Measurements from ENCODE around the gene RNF182.
"Not testable (repeated sequence)": the region's sequence is repeated elsewhere in the genome, so short reads cannot be mapped to it uniquely, and the experiment has no call there.

Gene RNF182

GRCh38 chr6:13924949-13925881, at the start of gene RNF182:
Gene RNF182 (plus strand): TSS chr6:13924952. CDS start chr6:13977120, 52,168 bp downstream.
- DNase-seq, result no peak

DNA sequence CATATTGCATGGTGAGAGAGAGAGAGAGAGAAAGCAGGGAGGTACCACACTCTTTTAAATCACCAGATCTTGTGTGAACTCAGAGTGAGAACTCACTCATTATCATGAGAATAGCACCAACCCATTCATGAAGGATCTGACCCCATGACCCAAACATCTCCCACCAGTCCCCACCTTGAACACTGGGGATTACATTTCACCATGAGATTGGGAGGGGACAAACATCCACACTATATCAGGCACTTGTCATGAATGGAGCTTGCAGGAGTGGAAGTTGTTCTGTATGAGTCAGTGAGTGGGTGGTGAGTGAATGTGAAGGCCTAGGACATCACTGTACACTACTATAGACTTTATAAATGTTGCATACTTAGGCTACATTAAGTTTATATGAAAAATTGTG, 47.7 kb upstream of the RNF182 start:
- no peak for DNase-seq

GRCh38 chr6:13880061-13880663, 44.6 kb upstream of the RNF182 start:
- not testable (repeated sequence) for DNase-seq

DNA sequence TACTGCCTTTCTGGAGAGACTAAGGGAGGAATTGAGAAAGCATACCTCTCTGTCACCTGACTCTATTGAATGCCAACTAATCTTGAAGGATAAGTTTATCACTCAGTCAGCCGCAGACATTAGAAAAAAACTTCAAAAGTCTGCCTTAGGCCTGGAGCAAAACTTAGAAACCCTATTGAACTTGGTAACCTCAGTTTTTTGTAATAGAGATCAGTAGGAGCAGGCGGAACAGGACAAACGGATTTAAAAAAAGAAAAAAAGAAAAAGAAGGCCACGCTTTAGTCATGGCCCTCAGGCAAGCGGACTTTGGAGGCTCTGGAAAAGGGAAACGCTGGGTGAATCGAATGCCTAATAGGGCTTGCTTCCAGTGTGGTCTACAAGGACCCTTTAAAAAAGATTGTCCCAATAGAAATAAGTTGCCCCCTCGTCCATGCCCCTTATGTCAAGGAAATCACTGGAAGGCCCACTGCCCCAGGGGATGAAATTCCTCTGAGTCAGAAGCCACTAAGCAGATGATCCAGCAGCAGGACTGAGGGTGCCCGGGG, 43.1 kb upstream of the RNF182 start:
- DNase-seq, result no peak

- DNase-seq, result no peak
Observed at GRCh38 chr6:13883966-13884365, 40.8 kb upstream of the RNF182 start.

DNA sequence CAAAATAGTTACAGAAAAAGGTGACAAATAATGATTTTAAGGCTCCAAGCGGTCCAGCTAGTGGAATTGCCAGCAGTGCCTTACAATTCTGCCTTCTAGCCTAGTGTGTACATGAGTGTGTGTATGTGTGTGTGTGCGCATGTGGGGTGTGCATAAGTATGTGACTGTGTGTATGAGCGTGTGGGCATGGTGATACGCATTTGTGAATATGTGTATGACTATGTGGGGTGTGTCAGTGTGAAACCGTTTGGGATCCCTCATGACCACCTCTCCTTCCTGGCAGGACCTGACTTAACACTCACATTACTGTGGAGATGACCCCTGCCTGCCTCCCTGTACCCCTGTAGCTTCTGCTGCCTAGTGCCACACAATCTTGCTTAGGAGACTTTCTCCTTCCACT, 40.4 kb upstream of the RNF182 start:
- no peak for DNase-seq

GRCh38 chr6:13885601-13886000, 39.2 kb upstream of the RNF182 start:
- DNase-seq, result no peak

DNA sequence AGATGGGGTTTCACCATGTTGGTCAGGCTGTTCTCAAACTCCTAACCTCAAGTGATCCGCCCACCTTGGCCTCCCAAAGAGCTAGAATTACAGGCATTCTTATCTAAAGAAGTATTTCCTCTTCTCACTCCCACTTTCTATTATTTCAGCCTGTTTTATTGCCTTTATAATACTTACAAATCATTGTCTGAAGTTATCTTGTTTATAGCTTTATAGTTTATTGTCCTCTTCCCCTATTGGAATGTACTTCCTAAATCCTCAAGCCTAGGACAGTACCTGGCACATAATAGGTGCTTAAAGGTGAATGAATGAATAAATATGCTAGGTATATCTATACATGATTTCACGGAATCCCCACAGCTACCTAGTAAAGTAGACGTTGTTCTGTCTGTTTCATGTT, 37.8 kb upstream of the RNF182 start:
- no peak for DNase-seq

DNA sequence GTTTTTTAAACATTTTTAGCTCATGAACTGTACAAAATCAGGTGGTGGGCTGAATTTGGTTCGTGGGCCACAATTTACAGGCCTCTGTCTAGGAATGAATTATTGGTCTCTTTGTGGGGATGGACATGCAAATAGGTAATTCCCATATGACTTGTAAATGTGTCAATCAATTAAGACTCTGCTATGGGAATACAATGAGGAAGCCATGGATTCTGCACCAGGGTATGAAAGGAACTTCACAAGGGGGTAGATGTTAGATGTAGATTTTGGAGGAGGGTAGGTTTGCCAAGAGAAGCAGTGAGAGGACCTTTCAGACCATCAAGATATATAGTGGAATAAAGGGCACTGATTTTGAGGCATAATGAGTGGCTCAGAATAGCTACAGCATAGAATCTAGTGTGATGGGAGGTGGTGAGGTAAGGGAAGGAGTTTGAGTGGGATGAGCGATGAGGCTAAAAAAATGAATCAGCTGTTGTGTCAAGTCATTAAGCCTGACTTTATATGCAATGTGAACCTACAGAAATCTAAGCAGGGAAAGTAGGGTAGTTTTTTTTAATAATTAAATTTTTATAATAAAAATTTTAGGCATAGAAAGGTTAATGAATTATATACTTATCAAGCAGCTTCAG, 32.6 kb upstream of the RNF182 start:
- no peak for DNase-seq

- DNase-seq, result no peak
Observed at GRCh38 chr6:13902922-13903321, 21.8 kb upstream of the RNF182 start.

GRCh38 chr6:13903364-13903763, 21.4 kb upstream of the RNF182 start:
- no peak for DNase-seq

- DNase-seq, result no peak
Observed at GRCh38 chr6:13907001-13907350, 17.8 kb upstream of the RNF182 start.

- DNase-seq, result no peak
Observed at GRCh38 chr6:13907614-13908215, 17.0 kb upstream of the RNF182 start.

DNA sequence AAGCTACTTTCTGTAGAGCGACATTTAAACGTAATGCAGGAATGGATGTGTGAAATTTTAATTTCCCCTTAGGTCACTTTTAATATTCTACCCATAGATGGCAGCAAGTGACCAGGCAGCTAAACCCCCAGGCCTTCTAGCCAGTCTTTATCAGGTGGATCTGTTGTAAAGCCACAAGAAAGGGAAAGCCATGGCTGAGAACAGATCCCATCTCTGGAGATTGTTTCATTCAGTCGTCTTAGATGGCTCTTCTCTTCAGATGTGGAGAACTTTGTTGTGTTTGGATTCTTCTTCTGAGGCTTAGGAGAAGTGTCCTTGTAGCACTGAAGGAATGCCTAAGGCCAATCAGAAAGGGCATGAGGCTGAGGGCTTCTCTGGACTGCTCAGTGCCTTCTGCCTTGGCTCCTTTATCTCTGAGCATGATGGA, 15.8 kb upstream of the RNF182 start:
- DNase-seq, result no peak

- no peak for DNase-seq
Observed at GRCh38 chr6:13910443-13910842, 14.3 kb upstream of the RNF182 start.

DNA sequence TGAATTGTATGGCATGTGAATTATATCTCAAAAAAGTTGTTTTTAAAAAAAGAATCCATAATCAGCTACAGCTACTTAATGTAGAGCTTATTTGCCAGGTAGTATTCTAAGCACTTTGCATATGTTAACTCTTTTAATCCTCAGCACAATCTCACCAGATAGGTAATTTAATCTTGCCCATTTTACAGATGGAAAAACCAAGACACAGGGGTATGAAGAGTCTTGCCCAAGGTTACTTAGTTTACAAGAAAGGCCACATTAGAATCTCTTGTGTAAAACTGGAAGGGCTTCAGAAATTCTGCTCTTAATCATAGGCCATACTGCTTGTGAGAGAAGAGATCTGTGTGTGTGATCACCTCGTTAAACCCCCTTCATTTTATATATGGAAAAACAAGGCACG, 13.4 kb upstream of the RNF182 start:
- DNase-seq, result no peak

DNA sequence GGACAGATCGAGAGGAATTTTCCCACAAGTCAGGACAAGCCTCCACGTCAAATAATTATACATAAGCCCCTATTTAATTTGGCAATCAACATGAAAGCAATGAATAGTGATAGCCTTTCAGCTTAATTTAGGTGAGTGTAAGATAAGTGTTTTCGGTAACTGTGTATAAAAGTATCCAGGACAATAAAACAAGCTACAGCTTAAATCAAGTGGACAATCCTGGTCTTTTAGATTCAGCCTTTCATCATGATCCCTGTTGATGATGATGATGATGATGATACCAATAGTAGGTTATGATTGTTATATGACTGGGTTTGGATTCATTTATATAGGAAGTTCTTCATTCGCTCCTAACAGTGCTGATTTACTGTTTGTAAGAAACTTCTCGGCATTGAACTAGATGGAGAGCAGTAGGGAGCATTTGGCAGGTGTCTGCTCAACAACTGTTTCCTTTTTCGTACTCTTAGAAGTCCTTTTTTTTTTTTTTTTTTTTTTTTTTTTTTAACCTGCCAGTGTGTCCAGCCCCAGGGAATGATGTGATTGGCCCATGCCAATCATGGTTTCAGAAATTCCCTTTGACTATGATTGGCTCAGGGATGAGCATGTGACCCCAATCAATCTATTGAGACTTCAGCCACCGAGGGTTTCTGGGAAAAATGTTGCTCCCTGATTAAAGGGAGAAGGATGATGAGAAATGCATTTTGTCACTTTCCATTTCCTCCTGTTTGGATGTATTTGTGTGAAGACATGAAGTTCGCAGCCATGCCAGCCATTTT, 11.3 kb upstream of the RNF182 start:
- DNase-seq, result no peak

DNA sequence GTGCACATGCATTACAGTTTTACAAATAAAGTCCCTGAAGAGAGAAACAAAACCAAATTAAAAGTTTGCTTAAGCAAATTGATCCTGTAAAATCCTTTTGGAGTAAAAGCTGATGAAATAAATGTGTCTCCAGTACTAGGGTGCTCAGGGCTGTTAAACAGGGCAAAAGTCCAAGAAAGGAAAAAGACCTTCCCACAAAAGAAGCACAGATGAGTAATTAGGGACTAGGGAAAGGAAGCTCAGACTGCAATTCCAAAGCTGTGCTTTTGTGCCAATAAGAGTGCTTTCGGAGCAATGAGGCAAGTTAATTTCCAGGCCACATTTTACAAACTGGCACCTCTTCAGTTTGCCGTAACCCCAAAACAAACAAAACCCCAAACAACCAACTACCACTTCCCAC, 10.4 kb upstream of the RNF182 start:
- no peak for DNase-seq

- no peak for DNase-seq
Observed at GRCh38 chr6:13915561-13916229, 9.1 kb upstream of the RNF182 start.

- DNase-seq, result no peak
Observed at GRCh38 chr6:13916230-13916944, 8.4 kb upstream of the RNF182 start.

- no peak for DNase-seq
Observed at GRCh38 chr6:13917141-13917540, 7.6 kb upstream of the RNF182 start.

Measured in left hindlimb (tissue), 1 donor.